Measurements from ENCODE around the gene ARF3. TPM values are rescaled to one million over a fixed set of nuclear protein-coding genes. Genes with fewer than 3 reads are reported as not detected.

ARF3 gene
- polyA plus RNA-seq, 5 donors = 91.5 to 109 (median 103) TPM

Other genes starting within 250 kb of the ARF3 start
- 10 to 100 TPM; 24.0 to 35.7 (median 30.6) TPM for gene CCNT1, start 240.8 kb downstream of the ARF3 start, polyA plus RNA-seq (ENCODE audit: insufficient read depth in 1 of 5, insufficient read length in 5 of 5, low replicate concordance in 1 of 5)
- gene ADCY6, start 168.4 kb downstream of the ARF3 start, polyA plus RNA-seq (ENCODE audit: insufficient read depth in 1 of 5, insufficient read length in 5 of 5, low replicate concordance in 1 of 5) = 10 to 100 TPM; 49.1 to 74.3 (median 56.9) TPM
- 10 to 100 TPM; 27.1 to 37.2 (median 34.4) TPM for gene CACNB3, start 139.0 kb downstream of the ARF3 start, polyA plus RNA-seq (ENCODE audit: insufficient read depth in 1 of 5, insufficient read length in 5 of 5, low replicate concordance in 1 of 5)
- gene DDX23, start 105.3 kb downstream of the ARF3 start, polyA plus RNA-seq (ENCODE audit: insufficient read depth in 1 of 5, insufficient read length in 5 of 5, low replicate concordance in 1 of 5) = 100 to 1,000 TPM in 4 of 5 donors, 10 to 100 TPM in 1; 99.6 to 120 (median 103) TPM
- gene RND1, start 91.6 kb downstream of the ARF3 start, polyA plus RNA-seq (ENCODE audit: insufficient read depth in 1 of 5, insufficient read length in 5 of 5, low replicate concordance in 1 of 5) = 1 to 10 TPM; 1.6 to 2.5 (median 1.9) TPM
- gene FKBP11, start 32.0 kb downstream of the ARF3 start, polyA plus RNA-seq (ENCODE audit: insufficient read depth in 1 of 5, insufficient read length in 5 of 5, low replicate concordance in 1 of 5) = 10 to 100 TPM; 16.0 to 26.9 (median 21.8) TPM
- gene WNT10B, start 14.2 kb upstream of the ARF3 start, polyA plus RNA-seq (ENCODE audit: insufficient read depth in 1 of 5, insufficient read length in 5 of 5, low replicate concordance in 1 of 5) = under 1 TPM in 2 of 5 donors, not detected in 3; 0.15 to 0.25 TPM
- gene WNT1, start 20.8 kb upstream of the ARF3 start, polyA plus RNA-seq (ENCODE audit: insufficient read depth in 1 of 5, insufficient read length in 5 of 5, low replicate concordance in 1 of 5) = not detected
- gene DDN, start 41.9 kb upstream of the ARF3 start, polyA plus RNA-seq (ENCODE audit: insufficient read depth in 1 of 5, insufficient read length in 5 of 5, low replicate concordance in 1 of 5) = under 1 TPM; 0.05 to 0.56 (median 0.10) TPM
- 10 to 100 TPM; 64.9 to 82.7 (median 75.6) TPM for gene PRKAG1, start 61.3 kb upstream of the ARF3 start, polyA plus RNA-seq (ENCODE audit: insufficient read depth in 1 of 5, insufficient read length in 5 of 5, low replicate concordance in 1 of 5)
- gene KMT2D, start 103.3 kb upstream of the ARF3 start, polyA plus RNA-seq (ENCODE audit: insufficient read depth in 1 of 5, insufficient read length in 5 of 5, low replicate concordance in 1 of 5) = 10 to 100 TPM; 47.8 to 69.3 (median 51.7) TPM
- 1 to 10 TPM; 2.1 to 3.5 (median 2.5) TPM for gene RHEBL1, start 112.5 kb upstream of the ARF3 start, polyA plus RNA-seq (ENCODE audit: insufficient read depth in 1 of 5, insufficient read length in 5 of 5, low replicate concordance in 1 of 5)
- 1 to 10 TPM in 1 of 5 donors, under 1 TPM in 4; 0.51 to 1.2 (median 0.60) TPM for gene DHH, start 137.3 kb upstream of the ARF3 start, polyA plus RNA-seq (ENCODE audit: insufficient read depth in 1 of 5, insufficient read length in 5 of 5, low replicate concordance in 1 of 5)
- 100 to 1,000 TPM in 1 of 5 donors, 10 to 100 TPM in 4; 68.2 to 111 (median 78.8) TPM for gene LMBR1L, start 153.4 kb upstream of the ARF3 start, polyA plus RNA-seq (ENCODE audit: insufficient read depth in 1 of 5, insufficient read length in 5 of 5, low replicate concordance in 1 of 5)
- gene TUBA1B, start 173.9 kb upstream of the ARF3 start, polyA plus RNA-seq (ENCODE audit: insufficient read depth in 1 of 5, insufficient read length in 5 of 5, low replicate concordance in 1 of 5) = 1,000 to 10,000 TPM in 4 of 5 donors, 100 to 1,000 TPM in 1; 942 to 1,422 (median 1,100) TPM
- gene TUBA1A, start 231.6 kb upstream of the ARF3 start, polyA plus RNA-seq (ENCODE audit: insufficient read depth in 1 of 5, insufficient read length in 5 of 5, low replicate concordance in 1 of 5) = 100 to 1,000 TPM; 446 to 619 (median 564) TPM